ENCODE measurements around the gene INPP4B. TPM values are rescaled to one million over a fixed set of nuclear protein-coding genes. Genes with fewer than 3 reads are reported as not detected.

The INPP4B gene
- total RNA-seq, 1 experiment from 2014 or later: 14.3 TPM

DNA sequence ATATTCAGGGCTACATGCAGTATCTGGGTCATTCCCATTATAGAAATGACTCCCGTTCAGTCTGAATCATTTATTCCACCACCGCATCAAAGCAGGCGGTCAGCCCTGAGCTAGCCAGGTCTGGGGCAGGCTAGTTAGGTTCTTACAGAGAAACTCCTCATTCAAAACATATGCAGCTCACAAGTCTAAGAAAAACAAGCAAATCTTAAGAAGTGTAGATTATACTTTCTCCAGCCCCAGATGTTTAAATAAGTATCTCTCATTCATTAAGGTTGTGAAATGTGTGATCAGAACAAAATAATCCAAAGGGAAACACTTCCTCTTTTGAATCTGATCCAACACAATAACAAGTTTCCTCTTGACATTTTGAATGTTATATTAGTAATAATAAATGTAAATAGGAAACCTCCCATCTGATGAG, 441.9 kb downstream of the INPP4B start:
- POLR2A ChIA-PET: interaction anchor here (0.6 kb wide), 1 partner anchor 10 kb away, joined by 3 read pairs; no protein-coding TSS in a partner anchor
- intact Hi-C loops (cut with micrococcal nuclease): loop anchor here (2.0 kb wide), 1 partner anchor 51 kb away; no protein-coding TSS in a partner anchor
- Histone ChIP-seq H3K4me1 (ENCODE audit: control insufficient read depth in 1 of 2, insufficient read depth in 2 of 2, low read length in 2 of 2) (peaks cover 61 to 74% of the 10 kb centered on the region in 2 experiments), H3K9me2 (ENCODE audit: insufficient read depth) (no peaks in the 10 kb centered on the region), H3K4me3 (replicated peaks in 1 of 2; ENCODE audit: low read depth in 1 of 2, low read length in 2 of 2) (peak overlapping the region; percentile 61 to 63), H3K27me3 (ENCODE audit: insufficient read depth, low read length) (no peaks in the 10 kb centered on the region), H3K9me3 (ENCODE audit: control insufficient read depth in 1 of 2, insufficient read depth in 1 of 2, low read depth in 1 of 2, low read length in 2 of 2) (no peaks in the 10 kb centered on the region), H2AFZ (ENCODE audit: low read depth, low read length, poor library complexity, severe bottlenecking) (peak overlapping the region; percentile 62), H3K4me2 (ENCODE audit: low read length) (peak overlapping the region; percentile 90), H3K9ac (ENCODE audit: low read length) (peak overlapping the region; percentile 71), H3K27ac (ENCODE audit: low read depth, low read length) (peak overlapping the region; percentile 88; the same call in 1 of the 2 replicates), H4K20me1 (ENCODE audit: insufficient read depth) (no peaks in the 10 kb centered on the region), H3K36me3 (ENCODE audit: control insufficient read depth in 1 of 2, insufficient read depth in 2 of 2, low read length in 2 of 2) (no peaks in the 10 kb centered on the region), H3K79me2 (ENCODE audit: insufficient read depth, low read length) (peaks cover 4% of the 10 kb centered on the region; the same call in 1 of the 2 replicates)
- DNase-seq (ENCODE audit: low read depth, low spot score) (peak; percentile 82), ATAC-seq (peak; percentile 46)
- CTCF ChIA-PET: no interaction called here
- RAD21 ChIA-PET (ENCODE audit: low non-redundant PET in 1 of 2, low total read pairs in 2 of 2, uncharacterized antibody in 2 of 2, unreplicated experiment in 2 of 2): no interaction called here
- no TSS peak for BruUV-seq (replicated peaks)
- TF ChIP-seq ELF1 (IDR thresholded peaks at IDR 0.05; ENCODE audit: borderline replicate concordance, low read depth): no peak
- TF ChIP-seq, protein P1, sequence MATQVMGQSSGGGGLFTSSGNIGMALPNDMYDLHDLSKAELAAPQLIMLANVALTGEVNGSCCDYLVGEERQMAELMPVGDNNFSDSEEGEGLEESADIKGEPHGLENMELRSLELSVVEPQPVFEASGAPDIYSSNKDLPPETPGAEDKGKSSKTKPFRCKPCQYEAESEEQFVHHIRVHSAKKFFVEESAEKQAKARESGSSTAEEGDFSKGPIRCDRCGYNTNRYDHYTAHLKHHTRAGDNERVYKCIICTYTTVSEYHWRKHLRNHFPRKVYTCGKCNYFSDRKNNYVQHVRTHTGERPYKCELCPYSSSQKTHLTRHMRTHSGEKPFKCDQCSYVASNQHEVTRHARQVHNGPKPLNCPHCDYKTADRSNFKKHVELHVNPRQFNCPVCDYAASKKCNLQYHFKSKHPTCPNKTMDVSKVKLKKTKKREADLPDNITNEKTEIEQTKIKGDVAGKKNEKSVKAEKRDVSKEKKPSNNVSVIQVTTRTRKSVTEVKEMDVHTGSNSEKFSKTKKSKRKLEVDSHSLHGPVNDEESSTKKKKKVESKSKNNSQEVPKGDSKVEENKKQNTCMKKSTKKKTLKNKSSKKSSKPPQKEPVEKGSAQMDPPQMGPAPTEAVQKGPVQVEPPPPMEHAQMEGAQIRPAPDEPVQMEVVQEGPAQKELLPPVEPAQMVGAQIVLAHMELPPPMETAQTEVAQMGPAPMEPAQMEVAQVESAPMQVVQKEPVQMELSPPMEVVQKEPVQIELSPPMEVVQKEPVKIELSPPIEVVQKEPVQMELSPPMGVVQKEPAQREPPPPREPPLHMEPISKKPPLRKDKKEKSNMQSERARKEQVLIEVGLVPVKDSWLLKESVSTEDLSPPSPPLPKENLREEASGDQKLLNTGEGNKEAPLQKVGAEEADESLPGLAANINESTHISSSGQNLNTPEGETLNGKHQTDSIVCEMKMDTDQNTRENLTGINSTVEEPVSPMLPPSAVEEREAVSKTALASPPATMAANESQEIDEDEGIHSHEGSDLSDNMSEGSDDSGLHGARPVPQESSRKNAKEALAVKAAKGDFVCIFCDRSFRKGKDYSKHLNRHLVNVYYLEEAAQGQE (IDR thresholded peaks at IDR 0.05; ENCODE audit: low read depth): no peak
- no peak for TF ChIP-seq EZH2phosphoT487 (IDR thresholded peaks at IDR 0.05; ENCODE audit: borderline replicate concordance)
- peak; percentile 50; the same call in 1 of the 2 replicates for TF ChIP-seq CBX3 (IDR thresholded peaks at IDR 0.05; ENCODE audit: low read depth)
- TF ChIP-seq JUND (IDR thresholded peaks at IDR 0.05): peak; percentile 88
- TF ChIP-seq SRF (IDR thresholded peaks at IDR 0.05; ENCODE audit: low read depth): peak; percentile 51; the same call in 1 of the 2 replicates
- TF ChIP-seq POLR2AphosphoS5 (IDR thresholded peaks at IDR 0.05; ENCODE audit: low read depth, low read length): peak; percentile 59
- TF ChIP-seq, protein P2, sequence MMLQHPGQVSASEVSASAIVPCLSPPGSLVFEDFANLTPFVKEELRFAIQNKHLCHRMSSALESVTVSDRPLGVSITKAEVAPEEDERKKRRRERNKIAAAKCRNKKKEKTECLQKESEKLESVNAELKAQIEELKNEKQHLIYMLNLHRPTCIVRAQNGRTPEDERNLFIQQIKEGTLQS (IDR thresholded peaks at IDR 0.05): no peak
- peak; percentile 52 for TF ChIP-seq YY1 (IDR thresholded peaks at IDR 0.05; ENCODE audit: extremely low read depth, insufficient replicate concordance, low read depth, low read length)
- no peak; the same call in 1 of the 2 replicates for TF ChIP-seq RAD21 (IDR thresholded peaks at IDR 0.05; ENCODE audit: low read depth)
- TF ChIP-seq CEBPB (IDR thresholded peaks at IDR 0.05; ENCODE audit: low read depth): no peak
- TF ChIP-seq ZFX (IDR thresholded peaks at IDR 0.05): no peak
- TF ChIP-seq, protein P3, sequence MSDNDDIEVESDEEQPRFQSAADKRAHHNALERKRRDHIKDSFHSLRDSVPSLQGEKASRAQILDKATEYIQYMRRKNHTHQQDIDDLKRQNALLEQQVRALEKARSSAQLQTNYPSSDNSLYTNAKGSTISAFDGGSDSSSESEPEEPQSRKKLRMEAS (IDR thresholded peaks at IDR 0.05): peak; percentile 55
- TF ChIP-seq, protein P4, sequence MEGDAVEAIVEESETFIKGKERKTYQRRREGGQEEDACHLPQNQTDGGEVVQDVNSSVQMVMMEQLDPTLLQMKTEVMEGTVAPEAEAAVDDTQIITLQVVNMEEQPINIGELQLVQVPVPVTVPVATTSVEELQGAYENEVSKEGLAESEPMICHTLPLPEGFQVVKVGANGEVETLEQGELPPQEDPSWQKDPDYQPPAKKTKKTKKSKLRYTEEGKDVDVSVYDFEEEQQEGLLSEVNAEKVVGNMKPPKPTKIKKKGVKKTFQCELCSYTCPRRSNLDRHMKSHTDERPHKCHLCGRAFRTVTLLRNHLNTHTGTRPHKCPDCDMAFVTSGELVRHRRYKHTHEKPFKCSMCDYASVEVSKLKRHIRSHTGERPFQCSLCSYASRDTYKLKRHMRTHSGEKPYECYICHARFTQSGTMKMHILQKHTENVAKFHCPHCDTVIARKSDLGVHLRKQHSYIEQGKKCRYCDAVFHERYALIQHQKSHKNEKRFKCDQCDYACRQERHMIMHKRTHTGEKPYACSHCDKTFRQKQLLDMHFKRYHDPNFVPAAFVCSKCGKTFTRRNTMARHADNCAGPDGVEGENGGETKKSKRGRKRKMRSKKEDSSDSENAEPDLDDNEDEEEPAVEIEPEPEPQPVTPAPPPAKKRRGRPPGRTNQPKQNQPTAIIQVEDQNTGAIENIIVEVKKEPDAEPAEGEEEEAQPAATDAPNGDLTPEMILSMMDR (IDR thresholded peaks at IDR 0.05 in 2 of 3, conservative IDR thresholded peaks at IDR 0.05 in 1 of 3; ENCODE audit: borderline replicate concordance in 1 of 3, insufficient read depth in 1 of 3, low read depth in 2 of 3, low read length in 2 of 3): no peak
- peak; percentile 88 for TF ChIP-seq FOSL1 (IDR thresholded peaks at IDR 0.05; ENCODE audit: low read depth)
- no peak for TF ChIP-seq POLR2A (IDR thresholded peaks at IDR 0.05; ENCODE audit: borderline replicate concordance, extremely low read depth, insufficient read depth, insufficient read length)
- no peak for TF ChIP-seq EGR1 (IDR thresholded peaks at IDR 0.05; ENCODE audit: low read depth)
- TF ChIP-seq TCF7L2 (IDR thresholded peaks at IDR 0.05; ENCODE audit: borderline replicate concordance, extremely low read depth, insufficient read depth, insufficient read length): peak; percentile 10
- no peak for TF ChIP-seq EZH2 (IDR thresholded peaks at IDR 0.05)
- TF ChIP-seq SIN3A (IDR thresholded peaks at IDR 0.05; ENCODE audit: low read depth): peak; percentile 44; the same call in 1 of the 2 replicates
- peak; percentile 78 for TF ChIP-seq SP1 (IDR thresholded peaks at IDR 0.05; ENCODE audit: low read depth)
- no peak for TF ChIP-seq ZNF274 (IDR thresholded peaks at IDR 0.05; ENCODE audit: low read depth, low read length)
